H1 (cell line): ENCODE measurements around the gene BLVRA. TPM values are rescaled to one million over a fixed set of nuclear protein-coding genes. Genes with fewer than 3 reads are reported as not detected.

Source experiments
- CTCF ChIA-PET: fragments of 300-600 bp; sonication (Branson Sonifier 250); formaldehyde crosslinking; loops from one replicate; lab custom pipeline; 2021; ENCODE audit not compliant: partially characterized antibody; lab: Charles Lee
- POLR2A ChIA-PET: fragments of 300-600 bp; sonication (Branson Sonifier 250); formaldehyde crosslinking; loops from one replicate; lab custom pipeline; 2021; ENCODE audit warnings: inconsistent platforms; ENCODE audit not compliant: partially characterized antibody; lab: Charles Lee
- DNase-seq, 2 experiments: peaks; one replicate each; pipeline versions ENCODE4 v3.0.0 to v3.0.0-alpha.2; 2010 to 2022; ENCODE audit warnings: low spot score in 2 of 2, low read depth in 1 of 2, mixed read lengths in 1 of 2
- FAIRE-seq: peaks from 2 replicates; lab custom pipeline; 2011; peaks lifted over from hg19 to GRCh38; lab: Jason Lieb, UNC
- H2AFZ ChIP-seq: 2 replicates; pipeline ENCODE4 v1.8.1; 2012; ENCODE audit warnings: low read length, inconsistent platforms
- H2AK5ac ChIP-seq: 2 replicates; pipeline ENCODE4 v1.6.1; 2013; ENCODE audit warnings: low read depth, low read length
- H2BK120ac ChIP-seq: replicated peaks from 2 replicates; pipeline ENCODE3; 2013; ENCODE audit warnings: low read depth, low read length, inconsistent platforms
- H2BK12ac ChIP-seq: 2 replicates; pipeline ENCODE4 v1.6.1; 2013; ENCODE audit warnings: low read depth, low read length
- H2BK15ac ChIP-seq: 2 replicates; pipeline ENCODE4 v1.6.1; 2013; ENCODE audit warnings: low read length
- H2BK20ac ChIP-seq: 2 replicates; pipeline ENCODE4 v1.6.1; 2013; ENCODE audit warnings: low read length
- H2BK5ac ChIP-seq: 2 replicates; pipeline ENCODE4 v1.6.1; 2013; ENCODE audit warnings: low read depth, low read length
- H3K14ac ChIP-seq: 2 replicates; pipeline ENCODE4 v1.6.1; 2013; ENCODE audit warnings: inconsistent platforms; ENCODE audit not compliant: insufficient read length
- H3K18ac ChIP-seq: 2 replicates; pipeline ENCODE4 v1.6.1; 2013; ENCODE audit warnings: low read length; ENCODE audit errors: extremely low read depth
- H3K23ac ChIP-seq: 2 replicates; pipeline ENCODE4 v1.6.1; 2013; ENCODE audit warnings: inconsistent platforms; ENCODE audit not compliant: insufficient read length
- H3K23me2 ChIP-seq: 2 replicates; pipeline ENCODE4 v1.6.1; 2013; ENCODE audit warnings: low read depth, low read length
- H3K27ac ChIP-seq: 2 replicates; pipeline ENCODE4 v1.6.1; 2011; ENCODE audit warnings: low read depth, low read length, inconsistent platforms
- H3K27me3 ChIP-seq, 4 experiments: replicated peaks in 1 of 4; 1 replicate in 1 of 4; 2 replicates in 3 of 4; pipeline versions ENCODE4 v1.6.1 to v1.8.1; 2011 to 2013; ENCODE audit warnings: low read length in 3 of 4, mild to moderate bottlenecking in 3 of 4, inconsistent platforms in 2 of 4, mixed read lengths in 2 of 4, moderate library complexity in 1 of 4; ENCODE audit not compliant: control insufficient read depth in 3 of 4, insufficient read depth in 3 of 4; ENCODE audit errors: extremely low read depth in 1 of 4
- H3K36me3 ChIP-seq, 4 experiments: 2 replicates each; pipeline versions ENCODE4 v1.6.1 to v1.8.1; 2011 to 2013; ENCODE audit warnings: mild to moderate bottlenecking in 4 of 4, low read length in 3 of 4, moderate library complexity in 2 of 4, control low read depth in 1 of 4, inconsistent platforms in 1 of 4; ENCODE audit not compliant: insufficient read depth in 4 of 4, control insufficient read depth in 2 of 4
- H3K4ac ChIP-seq: replicated peaks from 2 replicates; pipeline ENCODE3; 2013; ENCODE audit warnings: low read length, low read depth, mixed read lengths, inconsistent platforms; ENCODE audit not compliant: insufficient read length
- H3K4me1 ChIP-seq, 4 experiments: replicated peaks in 1 of 4; 1 replicate in 1 of 4; 2 replicates in 3 of 4; pipeline versions ENCODE4 v1.6.1 to v1.8.1; 2011 to 2013; ENCODE audit warnings: low read length in 3 of 4, inconsistent platforms in 2 of 4, mixed read lengths in 1 of 4; ENCODE audit not compliant: insufficient read depth in 4 of 4, control insufficient read depth in 3 of 4
- H3K4me2 ChIP-seq, 2 experiments: 2 replicates each; pipeline versions ENCODE4 v1.6.1 to v1.8.1; 2011 to 2013; ENCODE audit warnings: low read depth in 2 of 2, low read length in 2 of 2, control low read depth in 1 of 2, inconsistent platforms in 1 of 2, mild to moderate bottlenecking in 1 of 2; ENCODE audit not compliant: insufficient read depth in 1 of 2
- H3K4me3 ChIP-seq, 4 experiments: fragments of 200-600, 300-600 bp in 1 of 4; sonication (generic), shearing (Covaris generic), sonication (Bioruptor Twin) in 1 of 4; 2 replicates each; pipeline versions ENCODE4 v1.5.1 to v1.8.1; 2011 to 2016; ENCODE audit warnings: low read length in 4 of 4, low read depth in 3 of 4, control low read depth in 2 of 4, inconsistent platforms in 2 of 4, mild to moderate bottlenecking in 2 of 4, mixed read lengths in 1 of 4, moderate library complexity in 1 of 4; ENCODE audit not compliant: insufficient read depth in 2 of 4; ENCODE audit errors: extremely low read depth in 1 of 4
- H3K56ac ChIP-seq: replicated peaks from 2 replicates; pipeline ENCODE3; 2013; ENCODE audit warnings: low read depth, mild to moderate bottlenecking, mixed read lengths, low read length, inconsistent platforms; ENCODE audit not compliant: insufficient read length
- H3K79me1 ChIP-seq: 2 replicates; pipeline ENCODE4 v1.6.1; 2013; ENCODE audit warnings: low read depth, low read length, control low read depth
- H3K79me2 ChIP-seq, 2 experiments: 2 replicates each; pipeline versions ENCODE4 v1.6.1 to v1.8.1; 2012 to 2013; ENCODE audit warnings: low read length in 2 of 2, mild to moderate bottlenecking in 2 of 2, inconsistent platforms in 1 of 2; ENCODE audit not compliant: insufficient read depth in 2 of 2, control insufficient read depth in 1 of 2
- H3K9ac ChIP-seq, 4 experiments: replicated peaks in 1 of 4; 1 replicate in 1 of 4; 2 replicates in 3 of 4; pipeline versions ENCODE4 v1.6.1 to v1.8.1; 2011 to 2013; ENCODE audit warnings: low read depth in 3 of 4, low read length in 3 of 4, control low read depth in 2 of 4, mild to moderate bottlenecking in 2 of 4, moderate library complexity in 2 of 4, inconsistent platforms in 1 of 4; ENCODE audit errors: extremely low read depth in 1 of 4
- H3K9me3 ChIP-seq, 2 experiments: 2 replicates each; pipeline versions ENCODE4 v1.6.1 to v1.8.1; 2012 to 2013; ENCODE audit warnings: mild to moderate bottlenecking in 2 of 2, moderate library complexity in 2 of 2, control low read depth in 1 of 2, inconsistent platforms in 1 of 2, low read depth in 1 of 2, low read length in 1 of 2, mixed read lengths in 1 of 2; ENCODE audit not compliant: insufficient read depth in 2 of 2
- H4K20me1 ChIP-seq, 2 experiments: replicated peaks in 1 of 2; 2 replicates each; pipeline versions ENCODE3 to v1.8.1; 2011 to 2013; ENCODE audit warnings: inconsistent platforms in 2 of 2, low read length in 2 of 2, mild to moderate bottlenecking in 1 of 2; ENCODE audit not compliant: insufficient read depth in 2 of 2, control insufficient read depth in 1 of 2
- H4K5ac ChIP-seq: 2 replicates; pipeline ENCODE4 v1.6.1; 2013; ENCODE audit warnings: low read length, low read depth, mixed read lengths, inconsistent platforms; ENCODE audit not compliant: insufficient read length
- H4K8ac ChIP-seq: 2 replicates; pipeline ENCODE4 v1.8.0; 2013; ENCODE audit warnings: mild to moderate bottlenecking, moderate library complexity, low read length, inconsistent platforms; ENCODE audit not compliant: insufficient read depth; ENCODE audit errors: extremely low read depth
- H4K91ac ChIP-seq: replicated peaks from 2 replicates; pipeline ENCODE3; 2013; ENCODE audit warnings: low read length, mixed read lengths, inconsistent platforms; ENCODE audit not compliant: insufficient read length
- RAD21 ChIP-seq, 2 experiments: IDR thresholded peaks in 1 of 2; conservative IDR thresholded peaks in 1 of 2; 2 replicates each; pipeline ENCODE4 v1.6.1; 2011; ENCODE audit warnings: low read depth in 2 of 2, low read length in 2 of 2, improper control_type of control experiment in 1 of 2, inconsistent platforms in 1 of 2, mild to moderate bottlenecking in 1 of 2, moderate library complexity in 1 of 2
- TAF1 ChIP-seq: IDR thresholded peaks from 2 replicates; pipeline ENCODE4 v1.6.1; 2011; ENCODE audit warnings: mild to moderate bottlenecking, low read depth, low read length
- WGBS, 2 experiments: shearing (Covaris generic) in 1 of 2; methylation state at CpG; one replicate each; pipeline versions ENCODE4 v1.1.6 to v1.1.7; 2013 to 2015; ENCODE audit warnings: low lambda C conversion rate in 2 of 2, mixed read lengths in 2 of 2, inconsistent platforms in 1 of 2, low coverage in 1 of 2, missing lambda C conversion rate in 1 of 2; ENCODE audit not compliant: insufficient replicate concordance in 2 of 2, insufficient coverage in 1 of 2, insufficient read length in 1 of 2; ENCODE audit errors: extremely low coverage in 1 of 2, missing lambda C conversion rate in 1 of 2; 5-methylcytosine and 5-hydroxymethylcytosine counted together
- polyA plus RNA-seq, 7 experiments: library from polyadenylated mRNA; depleted of rRNA in 3 of 7; stranded (reverse) in 5 of 7; unstranded in 2 of 7; fragments of >200 nt in 5 of 7; fragments of 200-250 nt in 2 of 7; gene quantifications; 1 replicate in 5 of 7; 2 replicates in 1 of 7; 4 replicates in 1 of 7; pipeline versions ENCODE4 v1.2.1 to v1.2.3, GENCODE V29; 2011 to 2013; ENCODE audit warnings: missing spikeins in 2 of 7, mixed read lengths in 2 of 7
- total RNA-seq: library from RNA; stranded (reverse); fragmentation: NEBNext Ultra II Directional; extraction: Animal tissue kit (Norgen Biotek cat#: 25700); gene quantifications from 2 replicates; pipeline ENCODE4 v1.2.1, GENCODE V29; 2021

BLVRA gene
- total and polyA plus RNA-seq, 2 of the 8 experiments (the other 6 are each of a cell fraction or from before 2014, with no cell fraction given), result 16.1 to 37.1 TPM

GRCh38 chr7:43799605-43800004 lies 41.1 kb downstream of the BLVRA start:
- H3K56ac ChIP-seq, result no peak overlapping the region
- H2AK5ac ChIP-seq, result no peak overlapping the region
- no peak overlapping the region for H2AFZ ChIP-seq
- H3K4me2 ChIP-seq, result no peak overlapping the region
- H3K27me3 ChIP-seq, result no peaks in the 10 kb centered on the region
- H2BK12ac ChIP-seq, result no peak overlapping the region
- no peaks in the 10 kb centered on the region for H3K79me1 ChIP-seq
- no peak overlapping the region for H4K8ac ChIP-seq
- DNase-seq (peak in 1 of 2 experiments; percentile 20), FAIRE-seq (no peak)
- 88% methylated on average over 4 of the region's 4 CpGs; no CpG with 5 or more reads in 1 of the 2 experiments for WGBS, 2 experiments
- ChIA-PET POLR2A (interaction anchor here (1.6 kb wide), 1 partner anchor 16 kb away, joined by 3 read pairs; no protein-coding TSS in a partner anchor), CTCF (interaction anchor here (0.8 to 2.3 kb wide), 9 partner anchors 9 to 221 kb away, joined by 3 to 6 read pairs (median 3); no protein-coding TSS in a partner anchor)
- peaks cover 0 to 15% (median 3%) of the 10 kb centered on the region in 4 experiments; a peak in 6 of 8 replicates for H3K36me3 ChIP-seq
- H2BK120ac ChIP-seq, result no peak overlapping the region
- H3K23me2 ChIP-seq, result no peaks in the 10 kb centered on the region
- no peaks in the 10 kb centered on the region for H3K9me3 ChIP-seq
- no peak overlapping the region for H3K23ac ChIP-seq
- no peaks in the 10 kb centered on the region for H3K4me1 ChIP-seq
- no peak overlapping the region for H3K14ac ChIP-seq
- no peak overlapping the region for H3K4me3 ChIP-seq
- H3K79me2 ChIP-seq, result no peaks in the 10 kb centered on the region
- H3K9ac ChIP-seq, result no peak overlapping the region
- no peak overlapping the region for H3K4ac ChIP-seq
- H2BK20ac ChIP-seq, result no peak overlapping the region
- no peak overlapping the region for H3K18ac ChIP-seq
- H2BK15ac ChIP-seq, result no peak overlapping the region
- H3K27ac ChIP-seq, result no peak overlapping the region
- no peak overlapping the region for H4K91ac ChIP-seq
- TF ChIP-seq TAF1 (no peak), RAD21 (IDR thresholded peaks at IDR 0.05 in 1 of 2, conservative IDR thresholded peaks at IDR 0.05 in 1 of 2; ENCODE audit: low read depth in 2 of 2, low read length in 2 of 2) (peak; percentile 28 to 42)
- no peaks in the 10 kb centered on the region for H4K20me1 ChIP-seq
- no peak overlapping the region for H4K5ac ChIP-seq
- no peak overlapping the region for H2BK5ac ChIP-seq
